SK-N-SH (cell line): ENCODE data around the gene FGF10. TPM values are rescaled to one million over a fixed set of nuclear protein-coding genes. Genes with fewer than 3 reads are reported as not detected.

ENCODE experiments used
- CTCF ChIA-PET: fragments of 300-600, 350-600 bp; formaldehyde crosslinking; extraction: SDS; loops from one replicate; lab custom pipeline; 2021; lab: Yijun Ruan, JAX
- POLR2A ChIA-PET: fragments of 350-600 bp; sonication (Branson Sonifier 250); formaldehyde crosslinking; extraction: SDS; loops from one replicate; lab custom pipeline; 2020; ENCODE audit warnings: antibody characterized with exemption, inconsistent platforms; lab: Yijun Ruan, JAX
- DNase-seq: peaks from one replicate; pipeline ENCODE4 v3.0.0; 2012
- H2AFZ ChIP-seq: fragments of 200-600 bp; sonication (generic); 2 replicates; pipeline ENCODE4 v1.8.1; 2016; ENCODE audit warnings: antibody characterized with exemption, mild to moderate bottlenecking, low read depth
- H3F3A ChIP-seq: fragments of 200-600 bp; sonication (generic); replicated peaks from 2 replicates; pipeline ENCODE3; 2016; ENCODE audit warnings: antibody characterized with exemption, mild to moderate bottlenecking; ENCODE audit not compliant: insufficient read depth
- H3K27ac ChIP-seq, 2 experiments: fragments of 200-500 bp in 1 of 2; fragments of 200-600 bp in 1 of 2; sonication (Bioruptor generic) in 1 of 2; sonication (generic), shearing (Covaris generic) in 1 of 2; 2 replicates each; pipeline versions ENCODE4 v1.5.1 to v1.6.1; 2014 to 2016; ENCODE audit warnings: low read depth in 2 of 2, inconsistent platforms in 1 of 2, low read length in 1 of 2, mild to moderate bottlenecking in 1 of 2, mixed read lengths in 1 of 2
- H3K27me3 ChIP-seq: fragments of 200-600 bp; sonication (generic), shearing (Covaris generic); 2 replicates; pipeline ENCODE4 v1.6.1; 2016; ENCODE audit warnings: mixed run types; ENCODE audit not compliant: insufficient read depth
- H3K36me3 ChIP-seq, 2 experiments: fragments of 200-500 bp in 1 of 2; fragments of 200-600 bp in 1 of 2; sonication (Bioruptor generic) in 1 of 2; sonication (generic) in 1 of 2; replicated peaks in 1 of 2; 2 replicates each; pipeline versions ENCODE3 to v1.5.1; 2014 to 2016; ENCODE audit warnings: low read length in 1 of 2, mild to moderate bottlenecking in 1 of 2; ENCODE audit not compliant: insufficient read depth in 2 of 2, control insufficient read depth in 1 of 2
- H3K4me1 ChIP-seq, 2 experiments: fragments of 200-500 bp in 1 of 2; fragments of 200-600 bp in 1 of 2; sonication (Bioruptor generic) in 1 of 2; sonication (generic), shearing (Covaris generic) in 1 of 2; 2 replicates each; pipeline versions ENCODE4 v1.5.1 to v1.6.1; 2014 to 2016; ENCODE audit warnings: low read depth in 1 of 2, low read length in 1 of 2, mixed run types in 1 of 2; ENCODE audit not compliant: insufficient read depth in 2 of 2, control insufficient read depth in 1 of 2
- H3K4me2 ChIP-seq: fragments of 200-600 bp; sonication (generic), shearing (Covaris generic); 2 replicates; pipeline ENCODE4 v1.6.1; 2017; ENCODE audit warnings: mixed run types
- H3K4me3 ChIP-seq, 2 experiments: fragments of 200-500 bp in 1 of 2; fragments of 200-600 bp in 1 of 2; sonication (Bioruptor generic) in 1 of 2; sonication (generic), shearing (Covaris generic) in 1 of 2; 2 replicates each; pipeline versions ENCODE4 v1.5.1 to v1.8.1; 2014 to 2016; ENCODE audit warnings: low read depth in 2 of 2, inconsistent platforms in 1 of 2, low read length in 1 of 2, mild to moderate bottlenecking in 1 of 2, mixed read lengths in 1 of 2, moderate library complexity in 1 of 2
- H3K79me2 ChIP-seq: fragments of 200-600 bp; sonication (generic); 2 replicates; pipeline ENCODE4 v1.8.1; 2017; ENCODE audit warnings: mild to moderate bottlenecking; ENCODE audit not compliant: insufficient read depth
- H3K9ac ChIP-seq: fragments of 200-600 bp; sonication (generic); 2 replicates; pipeline ENCODE4 v1.6.1; 2017; ENCODE audit warnings: mixed run types
- H3K9me2 ChIP-seq: fragments of 200-600 bp; sonication (generic); 2 replicates; pipeline ENCODE4 v1.6.1; 2017; ENCODE audit warnings: mixed run types
- H3K9me3 ChIP-seq: fragments of 200-600 bp; sonication (generic); 2 replicates; pipeline ENCODE4 v1.6.1; 2017; ENCODE audit warnings: mixed run types, mild to moderate bottlenecking, moderate library complexity
- H4K20me1 ChIP-seq: fragments of 200-600 bp; sonication (generic); 2 replicates; pipeline ENCODE4 v1.6.1; 2017; ENCODE audit warnings: mild to moderate bottlenecking, mixed run types; ENCODE audit not compliant: insufficient read depth
- CHD2 ChIP-seq: fragments of 150-350 bp; IDR thresholded peaks from 2 replicates; pipeline ENCODE4 v1.6.1; 2018; ENCODE audit warnings: low read length; ENCODE audit not compliant: partially characterized antibody
- EP300 ChIP-seq, 2 experiments: IDR thresholded peaks; 2 replicates each; pipeline versions ENCODE4 v1.4.0 to v1.6.1; 2012; ENCODE audit warnings: borderline replicate concordance in 1 of 2, low read depth in 1 of 2, low read length in 1 of 2
- EZH2phosphoT487 ChIP-seq: fragments of 200-600 bp; sonication (generic); IDR thresholded peaks from 2 replicates; pipeline ENCODE4 v1.6.1; 2017; ENCODE audit warnings: low read depth, mixed run types, mild to moderate bottlenecking, antibody characterized with exemption, moderate library complexity, borderline replicate concordance
- FOSL2 ChIP-seq: IDR thresholded peaks from 2 replicates; pipeline ENCODE4 v1.4.0; 2012; ENCODE audit warnings: low read depth, mild to moderate bottlenecking, moderate library complexity, borderline replicate concordance
- GABPA ChIP-seq: IDR thresholded peaks from 2 replicates; pipeline ENCODE4 v1.4.0; 2012; ENCODE audit warnings: low read depth, mild to moderate bottlenecking
- JUND ChIP-seq: IDR thresholded peaks from 2 replicates; pipeline ENCODE4 v1.4.0; 2012
- MAX ChIP-seq: IDR thresholded peaks from 2 replicates; pipeline ENCODE4 v1.4.0; 2012; ENCODE audit warnings: low read depth
- MEF2A ChIP-seq: IDR thresholded peaks from 2 replicates; pipeline ENCODE4 v1.4.0; 2012; ENCODE audit warnings: low read depth, borderline replicate concordance
- NFIC ChIP-seq: IDR thresholded peaks from 2 replicates; pipeline ENCODE4 v1.4.0; 2012; ENCODE audit warnings: borderline replicate concordance
- NRF1 ChIP-seq: IDR thresholded peaks from 2 replicates; pipeline ENCODE4 v1.6.1; 2012; ENCODE audit warnings: low read depth, mild to moderate bottlenecking, low read length
- POLR2AphosphoS5 ChIP-seq: IDR thresholded peaks from 2 replicates; pipeline ENCODE4 v1.6.1; 2012; ENCODE audit warnings: low read depth, low read length
- RAD21 ChIP-seq: IDR thresholded peaks from 2 replicates; pipeline ENCODE4 v1.6.1; 2012; ENCODE audit warnings: mild to moderate bottlenecking, low read length
- RCOR1 ChIP-seq: fragments of 150-350 bp; IDR thresholded peaks from 2 replicates; pipeline ENCODE4 v1.6.1; 2017; ENCODE audit warnings: antibody characterized with exemption, low read length
- RFX5 ChIP-seq: IDR thresholded peaks from 2 replicates; pipeline ENCODE4 v1.6.1; 2012; ENCODE audit warnings: mild to moderate bottlenecking, improper control_type of control experiment, low read length
- RXRA ChIP-seq: IDR thresholded peaks from 2 replicates; pipeline ENCODE4 v1.4.0; 2012; ENCODE audit warnings: low read depth, mild to moderate bottlenecking, borderline replicate concordance
- SMC3 ChIP-seq: IDR thresholded peaks from 2 replicates; pipeline ENCODE4 v1.6.1; 2012; ENCODE audit warnings: low read depth, low read length, improper control_type of control experiment
- TCF12 ChIP-seq: IDR thresholded peaks from 2 replicates; pipeline ENCODE4 v1.4.0; 2012
- WGBS: methylation state at CpG from one replicate; pipeline ENCODE4 v1.1.6; 2017; ENCODE audit warnings: low lambda C conversion rate; 5-methylcytosine and 5-hydroxymethylcytosine counted together
- polyA plus RNA-seq, 3 experiments: library from polyadenylated mRNA; depleted of rRNA; stranded (reverse); fragments of >200 nt; gene quantifications; 2 replicates each; pipeline ENCODE4 v1.2.3, GENCODE V29; 2012
- TF ChIP-seq, protein P1 (sequence below): IDR thresholded peaks from 2 replicates; pipeline ENCODE4 v1.4.0; 2012; ENCODE audit warnings: low read depth, borderline replicate concordance
- TF ChIP-seq, protein P2 (sequence below): fragments of 150-350 bp; IDR thresholded peaks from 2 replicates; pipeline ENCODE4 v1.6.1; 2017; ENCODE audit warnings: antibody characterized with exemption, low read length, low read depth, borderline replicate concordance
- TF ChIP-seq, protein P3 (sequence below): fragments of 150-350 bp; IDR thresholded peaks from 2 replicates; pipeline ENCODE4 v1.6.1; 2016; ENCODE audit warnings: mild to moderate bottlenecking, low read depth, low read length
- TF ChIP-seq, protein P4 (sequence below): IDR thresholded peaks from 2 replicates; pipeline ENCODE4 v1.6.1; 2012; ENCODE audit warnings: mild to moderate bottlenecking, low read depth, low read length, moderate library complexity
- TF ChIP-seq, protein P5 (sequence below): IDR thresholded peaks from 2 replicates; pipeline ENCODE4; 2012

FGF10 gene
- polyA plus RNA-seq, 1 of the 3 experiments (the other 2 are of a cell fraction), result not detected

- TF ChIP-seq, protein P1, sequence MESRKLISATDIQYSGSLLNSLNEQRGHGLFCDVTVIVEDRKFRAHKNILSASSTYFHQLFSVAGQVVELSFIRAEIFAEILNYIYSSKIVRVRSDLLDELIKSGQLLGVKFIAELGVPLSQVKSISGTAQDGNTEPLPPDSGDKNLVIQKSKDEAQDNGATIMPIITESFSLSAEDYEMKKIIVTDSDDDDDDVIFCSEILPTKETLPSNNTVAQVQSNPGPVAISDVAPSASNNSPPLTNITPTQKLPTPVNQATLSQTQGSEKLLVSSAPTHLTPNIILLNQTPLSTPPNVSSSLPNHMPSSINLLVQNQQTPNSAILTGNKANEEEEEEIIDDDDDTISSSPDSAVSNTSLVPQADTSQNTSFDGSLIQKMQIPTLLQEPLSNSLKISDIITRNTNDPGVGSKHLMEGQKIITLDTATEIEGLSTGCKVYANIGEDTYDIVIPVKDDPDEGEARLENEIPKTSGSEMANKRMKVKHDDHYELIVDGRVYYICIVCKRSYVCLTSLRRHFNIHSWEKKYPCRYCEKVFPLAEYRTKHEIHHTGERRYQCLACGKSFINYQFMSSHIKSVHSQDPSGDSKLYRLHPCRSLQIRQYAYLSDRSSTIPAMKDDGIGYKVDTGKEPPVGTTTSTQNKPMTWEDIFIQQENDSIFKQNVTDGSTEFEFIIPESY, result no peak
- TF ChIP-seq NRF1 (no peak), CHD2 (no peak), GABPA (no peak), RXRA (no peak), RFX5 (no peak), RAD21 (no peak), RCOR1 (no peak)
- TF ChIP-seq, protein P2, sequence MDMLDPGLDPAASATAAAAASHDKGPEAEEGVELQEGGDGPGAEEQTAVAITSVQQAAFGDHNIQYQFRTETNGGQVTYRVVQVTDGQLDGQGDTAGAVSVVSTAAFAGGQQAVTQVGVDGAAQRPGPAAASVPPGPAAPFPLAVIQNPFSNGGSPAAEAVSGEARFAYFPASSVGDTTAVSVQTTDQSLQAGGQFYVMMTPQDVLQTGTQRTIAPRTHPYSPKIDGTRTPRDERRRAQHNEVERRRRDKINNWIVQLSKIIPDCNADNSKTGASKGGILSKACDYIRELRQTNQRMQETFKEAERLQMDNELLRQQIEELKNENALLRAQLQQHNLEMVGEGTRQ, result no peak
Observed at GRCh38 chr5:44292736-44293135, 96.5 kb downstream of the FGF10 start (continued).

GRCh38 chr5:44278469-44278868, 110.8 kb downstream of the FGF10 start:
- Histone ChIP-seq H3K4me2 (no peak overlapping the region), H4K20me1 (no peaks in the 10 kb centered on the region), H3K4me3 (no peak overlapping the region), H3F3A (no peaks in the 10 kb centered on the region), H3K9me2 (peaks cover 6% of the 10 kb centered on the region; the same call in 1 of the 2 replicates), H3K9me3 (no peaks in the 10 kb centered on the region), H3K9ac (no peak overlapping the region), H3K27me3 (no peaks in the 10 kb centered on the region), H3K4me1 (no peaks in the 10 kb centered on the region), H3K27ac (no peak overlapping the region), H2AFZ (no peak overlapping the region), H3K36me3 (no peaks in the 10 kb centered on the region), H3K79me2 (no peaks in the 10 kb centered on the region)
- ChIA-PET CTCF (interaction anchor here (1.0 kb wide), 1 partner anchor 54 kb away, joined by 3 read pairs; no protein-coding TSS in a partner anchor), POLR2A (no interaction called here)
- 0% methylated on average over 3 of the region's 3 CpGs for WGBS
- no peak for DNase-seq
- TF ChIP-seq, protein P3, sequence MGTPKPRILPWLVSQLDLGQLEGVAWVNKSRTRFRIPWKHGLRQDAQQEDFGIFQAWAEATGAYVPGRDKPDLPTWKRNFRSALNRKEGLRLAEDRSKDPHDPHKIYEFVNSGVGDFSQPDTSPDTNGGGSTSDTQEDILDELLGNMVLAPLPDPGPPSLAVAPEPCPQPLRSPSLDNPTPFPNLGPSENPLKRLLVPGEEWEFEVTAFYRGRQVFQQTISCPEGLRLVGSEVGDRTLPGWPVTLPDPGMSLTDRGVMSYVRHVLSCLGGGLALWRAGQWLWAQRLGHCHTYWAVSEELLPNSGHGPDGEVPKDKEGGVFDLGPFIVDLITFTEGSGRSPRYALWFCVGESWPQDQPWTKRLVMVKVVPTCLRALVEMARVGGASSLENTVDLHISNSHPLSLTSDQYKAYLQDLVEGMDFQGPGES, result no peak
- TF ChIP-seq EZH2phosphoT487 (no peak), RCOR1 (no peak), JUND (no peak), NFIC (no peak), POLR2AphosphoS5 (no peak), EP300 (IDR thresholded peaks at IDR 0.05; ENCODE audit: borderline replicate concordance in 1 of 2, low read depth in 1 of 2, low read length in 1 of 2) (no peak), SMC3 (no peak), FOSL2 (no peak), MEF2A (no peak), TCF12 (no peak), MAX (no peak), NRF1 (no peak)
- TF ChIP-seq, protein P1, result no peak
- TF ChIP-seq, protein P4, sequence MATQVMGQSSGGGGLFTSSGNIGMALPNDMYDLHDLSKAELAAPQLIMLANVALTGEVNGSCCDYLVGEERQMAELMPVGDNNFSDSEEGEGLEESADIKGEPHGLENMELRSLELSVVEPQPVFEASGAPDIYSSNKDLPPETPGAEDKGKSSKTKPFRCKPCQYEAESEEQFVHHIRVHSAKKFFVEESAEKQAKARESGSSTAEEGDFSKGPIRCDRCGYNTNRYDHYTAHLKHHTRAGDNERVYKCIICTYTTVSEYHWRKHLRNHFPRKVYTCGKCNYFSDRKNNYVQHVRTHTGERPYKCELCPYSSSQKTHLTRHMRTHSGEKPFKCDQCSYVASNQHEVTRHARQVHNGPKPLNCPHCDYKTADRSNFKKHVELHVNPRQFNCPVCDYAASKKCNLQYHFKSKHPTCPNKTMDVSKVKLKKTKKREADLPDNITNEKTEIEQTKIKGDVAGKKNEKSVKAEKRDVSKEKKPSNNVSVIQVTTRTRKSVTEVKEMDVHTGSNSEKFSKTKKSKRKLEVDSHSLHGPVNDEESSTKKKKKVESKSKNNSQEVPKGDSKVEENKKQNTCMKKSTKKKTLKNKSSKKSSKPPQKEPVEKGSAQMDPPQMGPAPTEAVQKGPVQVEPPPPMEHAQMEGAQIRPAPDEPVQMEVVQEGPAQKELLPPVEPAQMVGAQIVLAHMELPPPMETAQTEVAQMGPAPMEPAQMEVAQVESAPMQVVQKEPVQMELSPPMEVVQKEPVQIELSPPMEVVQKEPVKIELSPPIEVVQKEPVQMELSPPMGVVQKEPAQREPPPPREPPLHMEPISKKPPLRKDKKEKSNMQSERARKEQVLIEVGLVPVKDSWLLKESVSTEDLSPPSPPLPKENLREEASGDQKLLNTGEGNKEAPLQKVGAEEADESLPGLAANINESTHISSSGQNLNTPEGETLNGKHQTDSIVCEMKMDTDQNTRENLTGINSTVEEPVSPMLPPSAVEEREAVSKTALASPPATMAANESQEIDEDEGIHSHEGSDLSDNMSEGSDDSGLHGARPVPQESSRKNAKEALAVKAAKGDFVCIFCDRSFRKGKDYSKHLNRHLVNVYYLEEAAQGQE, result no peak
- TF ChIP-seq, protein P5, sequence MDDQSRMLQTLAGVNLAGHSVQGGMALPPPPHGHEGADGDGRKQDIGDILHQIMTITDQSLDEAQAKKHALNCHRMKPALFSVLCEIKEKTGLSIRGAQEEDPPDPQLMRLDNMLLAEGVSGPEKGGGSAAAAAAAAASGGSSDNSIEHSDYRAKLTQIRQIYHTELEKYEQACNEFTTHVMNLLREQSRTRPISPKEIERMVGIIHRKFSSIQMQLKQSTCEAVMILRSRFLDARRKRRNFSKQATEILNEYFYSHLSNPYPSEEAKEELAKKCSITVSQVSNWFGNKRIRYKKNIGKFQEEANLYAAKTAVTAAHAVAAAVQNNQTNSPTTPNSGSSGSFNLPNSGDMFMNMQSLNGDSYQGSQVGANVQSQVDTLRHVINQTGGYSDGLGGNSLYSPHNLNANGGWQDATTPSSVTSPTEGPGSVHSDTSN, result no peak
